ENCODE measurements around the gene ANO9.

GRCh38 chr11:484616-485015 lies 42.8 kb upstream of the ANO9 start:
- TF ChIP-seq, protein P1, sequence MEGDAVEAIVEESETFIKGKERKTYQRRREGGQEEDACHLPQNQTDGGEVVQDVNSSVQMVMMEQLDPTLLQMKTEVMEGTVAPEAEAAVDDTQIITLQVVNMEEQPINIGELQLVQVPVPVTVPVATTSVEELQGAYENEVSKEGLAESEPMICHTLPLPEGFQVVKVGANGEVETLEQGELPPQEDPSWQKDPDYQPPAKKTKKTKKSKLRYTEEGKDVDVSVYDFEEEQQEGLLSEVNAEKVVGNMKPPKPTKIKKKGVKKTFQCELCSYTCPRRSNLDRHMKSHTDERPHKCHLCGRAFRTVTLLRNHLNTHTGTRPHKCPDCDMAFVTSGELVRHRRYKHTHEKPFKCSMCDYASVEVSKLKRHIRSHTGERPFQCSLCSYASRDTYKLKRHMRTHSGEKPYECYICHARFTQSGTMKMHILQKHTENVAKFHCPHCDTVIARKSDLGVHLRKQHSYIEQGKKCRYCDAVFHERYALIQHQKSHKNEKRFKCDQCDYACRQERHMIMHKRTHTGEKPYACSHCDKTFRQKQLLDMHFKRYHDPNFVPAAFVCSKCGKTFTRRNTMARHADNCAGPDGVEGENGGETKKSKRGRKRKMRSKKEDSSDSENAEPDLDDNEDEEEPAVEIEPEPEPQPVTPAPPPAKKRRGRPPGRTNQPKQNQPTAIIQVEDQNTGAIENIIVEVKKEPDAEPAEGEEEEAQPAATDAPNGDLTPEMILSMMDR (IDR thresholded peaks at IDR 0.05): no peak
- no peak for TF ChIP-seq POLR2A (IDR thresholded peaks at IDR 0.05)
